Measurements from ENCODE around the gene VAT1L. TPM values are rescaled to one million over a fixed set of nuclear protein-coding genes. Genes with fewer than 3 reads are reported as not detected.
A peak's percentile ranks its signal among the peaks of the same experiment; 100 is the strongest.

The VAT1L gene
- total and polyA plus RNA-seq, 2 donors (not counting 1 experiment from before 2014, with no cell fraction given) = 17.9 to 86.9 TPM

DNA sequence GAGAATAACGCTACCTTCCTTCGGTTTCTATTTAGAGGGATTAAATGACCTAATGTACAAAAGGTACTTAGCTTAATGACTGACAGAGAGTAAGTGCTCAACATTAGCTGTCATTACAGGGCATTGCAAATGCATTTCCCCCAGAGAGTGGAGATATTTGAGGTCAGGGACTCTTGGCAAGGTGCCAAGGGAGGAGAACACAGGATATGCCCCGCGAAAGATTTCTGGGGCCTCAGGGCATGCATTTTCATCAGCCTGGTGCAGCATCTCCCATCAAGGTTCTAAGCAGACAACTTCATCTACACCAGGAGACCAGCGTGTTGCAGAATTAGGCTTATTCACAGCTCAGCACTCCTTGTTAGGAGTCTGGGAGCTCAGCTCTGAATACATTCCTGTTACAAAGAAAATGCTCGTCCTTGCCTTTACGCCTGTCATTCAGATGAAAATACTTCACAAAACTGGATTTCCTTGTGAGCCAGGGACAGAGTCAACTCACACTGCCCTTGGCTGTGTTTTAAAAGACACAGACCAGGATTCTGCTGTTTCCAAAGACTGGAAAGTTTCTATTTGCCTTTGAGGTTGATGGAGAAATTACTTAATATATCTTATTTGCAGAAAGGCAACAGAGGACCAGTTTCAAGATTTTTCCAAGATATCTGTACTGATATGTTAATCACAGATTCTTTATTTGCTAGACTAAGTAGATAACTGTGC is 108.2 kb downstream of the VAT1L start:
- Histone ChIP-seq H3K79me2 (ENCODE audit: control insufficient read depth, insufficient read depth, low read length) (no peaks in the 10 kb centered on the region), H3K9me3 (ENCODE audit: control insufficient read depth, insufficient read depth, low read depth, low read length) (no peaks in the 10 kb centered on the region), H3K36me3 (ENCODE audit: control insufficient read depth, insufficient read depth, low read length) (no peaks in the 10 kb centered on the region), H4K20me1 (ENCODE audit: control insufficient read depth, extremely low read depth, insufficient read depth, low read length) (no peaks in the 10 kb centered on the region), H3K4me1 (ENCODE audit: control insufficient read depth, extremely low read depth, insufficient read depth, low read length) (peaks cover 18% of the 10 kb centered on the region), H3K4me3 (replicated peaks in 1 of 4; ENCODE audit: control extremely low read depth in 1 of 4, insufficient read depth in 1 of 4, low read depth in 3 of 4, low read length in 4 of 4) (no peak overlapping the region), H2AFZ (ENCODE audit: low read length) (no peak overlapping the region), H3K27me3 (ENCODE audit: control insufficient read depth, insufficient read depth, low read length) (no peaks in the 10 kb centered on the region), H3K9ac (ENCODE audit: insufficient read depth, low read length) (no peak overlapping the region), H3K4me2 (ENCODE audit: extremely low read depth, insufficient read depth, low read length) (no peak overlapping the region), H3K27ac (ENCODE audit: insufficient read depth, low read length) (no peak overlapping the region)
- DNase-seq (ENCODE audit: low read depth in 2 of 2) = peak; percentile 11 to 38
- TF ChIP-seq, protein P1, sequence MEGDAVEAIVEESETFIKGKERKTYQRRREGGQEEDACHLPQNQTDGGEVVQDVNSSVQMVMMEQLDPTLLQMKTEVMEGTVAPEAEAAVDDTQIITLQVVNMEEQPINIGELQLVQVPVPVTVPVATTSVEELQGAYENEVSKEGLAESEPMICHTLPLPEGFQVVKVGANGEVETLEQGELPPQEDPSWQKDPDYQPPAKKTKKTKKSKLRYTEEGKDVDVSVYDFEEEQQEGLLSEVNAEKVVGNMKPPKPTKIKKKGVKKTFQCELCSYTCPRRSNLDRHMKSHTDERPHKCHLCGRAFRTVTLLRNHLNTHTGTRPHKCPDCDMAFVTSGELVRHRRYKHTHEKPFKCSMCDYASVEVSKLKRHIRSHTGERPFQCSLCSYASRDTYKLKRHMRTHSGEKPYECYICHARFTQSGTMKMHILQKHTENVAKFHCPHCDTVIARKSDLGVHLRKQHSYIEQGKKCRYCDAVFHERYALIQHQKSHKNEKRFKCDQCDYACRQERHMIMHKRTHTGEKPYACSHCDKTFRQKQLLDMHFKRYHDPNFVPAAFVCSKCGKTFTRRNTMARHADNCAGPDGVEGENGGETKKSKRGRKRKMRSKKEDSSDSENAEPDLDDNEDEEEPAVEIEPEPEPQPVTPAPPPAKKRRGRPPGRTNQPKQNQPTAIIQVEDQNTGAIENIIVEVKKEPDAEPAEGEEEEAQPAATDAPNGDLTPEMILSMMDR (conservative IDR thresholded peaks at IDR 0.05 in 1 of 2, IDR thresholded peaks at IDR 0.05 in 1 of 2; ENCODE audit: low read depth in 1 of 2, low read length in 2 of 2) = no peak
- TF ChIP-seq EZH2 (IDR thresholded peaks at IDR 0.05; ENCODE audit: low read length, missing control alignments) = no peak

DNA sequence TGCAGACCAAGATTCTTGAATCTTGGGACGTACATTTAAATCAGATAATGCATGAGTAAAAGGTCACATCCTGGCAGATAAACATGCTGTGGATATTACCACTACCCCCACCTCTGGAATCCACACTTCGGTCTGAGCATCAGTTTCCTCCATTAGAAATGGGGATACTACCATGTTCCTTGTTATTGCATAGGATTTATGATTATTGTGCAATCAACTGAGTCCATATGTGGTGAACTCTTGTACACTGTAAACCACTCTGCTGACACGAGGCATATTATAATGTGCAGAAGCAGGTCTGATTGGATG is 108.7 kb downstream of the VAT1L start:
- TF ChIP-seq, protein P1 (conservative IDR thresholded peaks at IDR 0.05 in 1 of 2, IDR thresholded peaks at IDR 0.05 in 1 of 2; ENCODE audit: low read depth in 1 of 2, low read length in 2 of 2) = no peak
- no peak for TF ChIP-seq EZH2 (IDR thresholded peaks at IDR 0.05; ENCODE audit: low read length, missing control alignments)
- no peaks in the 10 kb centered on the region for H3K27me3 ChIP-seq (ENCODE audit: control insufficient read depth, insufficient read depth, low read length)
- H3K4me2 ChIP-seq (ENCODE audit: extremely low read depth, insufficient read depth, low read length) = no peak overlapping the region
- no peak overlapping the region for H3K4me3 ChIP-seq (replicated peaks in 1 of 4; ENCODE audit: control extremely low read depth in 1 of 4, insufficient read depth in 1 of 4, low read depth in 3 of 4, low read length in 4 of 4)
- H3K9ac ChIP-seq (ENCODE audit: insufficient read depth, low read length) = no peak overlapping the region
- H3K36me3 ChIP-seq (ENCODE audit: control insufficient read depth, insufficient read depth, low read length) = no peaks in the 10 kb centered on the region
- peak overlapping the region; percentile 82 for H3K27ac ChIP-seq (ENCODE audit: insufficient read depth, low read length)
- no peaks in the 10 kb centered on the region for H3K79me2 ChIP-seq (ENCODE audit: control insufficient read depth, insufficient read depth, low read length)
- peaks cover 18% of the 10 kb centered on the region for H3K4me1 ChIP-seq (ENCODE audit: control insufficient read depth, extremely low read depth, insufficient read depth, low read length)
- no peaks in the 10 kb centered on the region for H4K20me1 ChIP-seq (ENCODE audit: control insufficient read depth, extremely low read depth, insufficient read depth, low read length)
- peak; percentile 20 to 92 for DNase-seq (ENCODE audit: low read depth in 2 of 2)
- no peaks in the 10 kb centered on the region for H3K9me3 ChIP-seq (ENCODE audit: control insufficient read depth, insufficient read depth, low read depth, low read length)
- H2AFZ ChIP-seq (ENCODE audit: low read length) = no peak overlapping the region

DNA sequence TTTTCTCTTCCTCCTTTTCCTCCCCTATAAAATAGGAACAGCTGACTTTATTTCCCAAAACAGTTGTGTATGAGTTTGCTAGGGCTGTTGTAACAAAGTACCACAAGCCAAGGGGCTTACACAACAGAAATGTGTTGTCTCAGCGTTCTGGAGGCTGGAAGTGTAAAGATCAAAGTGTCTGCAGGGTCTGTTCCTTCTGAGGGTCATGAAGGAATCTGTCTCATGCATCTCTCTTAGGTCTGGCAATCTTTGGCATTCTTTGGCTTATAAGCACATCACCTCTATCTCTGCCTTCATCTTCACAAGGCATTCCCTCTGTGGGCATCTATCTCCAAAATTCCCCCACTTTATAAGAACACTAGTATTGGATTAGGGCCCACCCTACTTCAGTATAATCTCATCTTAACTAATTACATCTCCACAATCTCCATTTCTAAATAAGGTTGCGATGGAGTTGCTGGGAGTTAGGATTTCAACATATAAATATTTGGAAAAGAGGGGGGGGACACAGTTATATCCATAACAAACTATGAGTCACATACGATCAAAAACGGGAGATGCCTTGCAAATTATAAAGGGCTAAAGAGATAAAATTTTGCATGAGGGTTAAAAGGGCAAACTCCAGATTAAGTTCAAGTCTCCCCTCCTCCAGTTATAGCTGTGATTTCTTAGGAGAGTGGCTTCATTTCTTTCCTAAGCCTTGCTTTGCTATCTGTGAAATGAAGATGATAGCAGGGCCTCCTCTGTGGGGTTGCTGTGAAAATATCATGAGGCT is 109.7 kb downstream of the VAT1L start:
- no peaks in the 10 kb centered on the region for H3K27me3 ChIP-seq (ENCODE audit: control insufficient read depth, insufficient read depth, low read length)
- H4K20me1 ChIP-seq (ENCODE audit: control insufficient read depth, extremely low read depth, insufficient read depth, low read length) = no peaks in the 10 kb centered on the region
- no peak overlapping the region for H3K9ac ChIP-seq (ENCODE audit: insufficient read depth, low read length)
- no peak overlapping the region for H3K4me3 ChIP-seq (replicated peaks in 1 of 4; ENCODE audit: control extremely low read depth in 1 of 4, insufficient read depth in 1 of 4, low read depth in 3 of 4, low read length in 4 of 4)
- DNase-seq (ENCODE audit: low read depth in 2 of 2) = peak in 1 of 2 donors; percentile 82
- peaks cover 18% of the 10 kb centered on the region for H3K4me1 ChIP-seq (ENCODE audit: control insufficient read depth, extremely low read depth, insufficient read depth, low read length)
- peak overlapping the region; percentile 27 for H3K4me2 ChIP-seq (ENCODE audit: extremely low read depth, insufficient read depth, low read length)
- no peak overlapping the region for H2AFZ ChIP-seq (ENCODE audit: low read length)
- TF ChIP-seq EZH2 (IDR thresholded peaks at IDR 0.05; ENCODE audit: low read length, missing control alignments) = no peak
- TF ChIP-seq, protein P1 (conservative IDR thresholded peaks at IDR 0.05 in 1 of 2, IDR thresholded peaks at IDR 0.05 in 1 of 2; ENCODE audit: low read depth in 1 of 2, low read length in 2 of 2) = no peak
- H3K36me3 ChIP-seq (ENCODE audit: control insufficient read depth, insufficient read depth, low read length) = no peaks in the 10 kb centered on the region
- peak overlapping the region; percentile 82 for H3K27ac ChIP-seq (ENCODE audit: insufficient read depth, low read length)
- no peaks in the 10 kb centered on the region for H3K9me3 ChIP-seq (ENCODE audit: control insufficient read depth, insufficient read depth, low read depth, low read length)
- no peaks in the 10 kb centered on the region for H3K79me2 ChIP-seq (ENCODE audit: control insufficient read depth, insufficient read depth, low read length)
